Gastrocnemius medialis (tissue), 4 donors: ENCODE results near the gene C11orf91.

ENCODE experiments used
- POLR2A ChIP-seq, 2 donors: fragments of 450-650 bp; IDR thresholded peaks; one replicate each; pipeline ENCODE4 v1.6.1; 2017; ENCODE audit warnings: antibody characterized with exemption in 2 of 2, mild to moderate bottlenecking in 2 of 2, moderate library complexity in 2 of 2
- TF ChIP-seq, protein P1 (sequence below), 5 experiments: fragments of 450-650 bp in 3 of 5; fragments of 200-600 bp in 2 of 5; sonication (generic) in 2 of 5; IDR thresholded peaks in 4 of 5; conservative IDR thresholded peaks in 1 of 5; 1 replicate in 4 of 5; 2 replicates in 1 of 5; pipeline ENCODE4 v1.5.1; 2016 to 2019; ENCODE audit warnings: antibody characterized with exemption in 5 of 5, mild to moderate bottlenecking in 3 of 5, moderate library complexity in 3 of 5

DNA sequence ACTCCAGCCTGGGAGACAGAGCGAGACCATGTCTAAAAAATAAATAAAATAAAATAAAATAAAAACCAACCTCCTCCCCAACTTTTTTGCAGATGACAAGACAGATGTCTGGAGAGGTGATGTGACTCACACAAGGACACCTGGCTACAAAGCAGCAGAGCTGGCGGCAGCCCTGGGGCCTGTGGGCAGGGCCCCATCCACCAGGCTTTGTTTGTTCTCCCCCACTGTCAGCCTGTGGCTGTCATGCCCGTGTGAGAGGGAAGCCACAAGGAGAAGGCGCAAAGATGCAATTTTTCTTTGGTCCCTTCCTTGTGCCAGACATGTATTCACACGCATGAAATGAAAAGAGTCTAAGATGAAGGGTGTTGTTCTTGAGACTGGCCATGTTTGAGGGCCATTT is 19.0 kb upstream of the C11orf91 start:
- TF ChIP-seq, protein P1, sequence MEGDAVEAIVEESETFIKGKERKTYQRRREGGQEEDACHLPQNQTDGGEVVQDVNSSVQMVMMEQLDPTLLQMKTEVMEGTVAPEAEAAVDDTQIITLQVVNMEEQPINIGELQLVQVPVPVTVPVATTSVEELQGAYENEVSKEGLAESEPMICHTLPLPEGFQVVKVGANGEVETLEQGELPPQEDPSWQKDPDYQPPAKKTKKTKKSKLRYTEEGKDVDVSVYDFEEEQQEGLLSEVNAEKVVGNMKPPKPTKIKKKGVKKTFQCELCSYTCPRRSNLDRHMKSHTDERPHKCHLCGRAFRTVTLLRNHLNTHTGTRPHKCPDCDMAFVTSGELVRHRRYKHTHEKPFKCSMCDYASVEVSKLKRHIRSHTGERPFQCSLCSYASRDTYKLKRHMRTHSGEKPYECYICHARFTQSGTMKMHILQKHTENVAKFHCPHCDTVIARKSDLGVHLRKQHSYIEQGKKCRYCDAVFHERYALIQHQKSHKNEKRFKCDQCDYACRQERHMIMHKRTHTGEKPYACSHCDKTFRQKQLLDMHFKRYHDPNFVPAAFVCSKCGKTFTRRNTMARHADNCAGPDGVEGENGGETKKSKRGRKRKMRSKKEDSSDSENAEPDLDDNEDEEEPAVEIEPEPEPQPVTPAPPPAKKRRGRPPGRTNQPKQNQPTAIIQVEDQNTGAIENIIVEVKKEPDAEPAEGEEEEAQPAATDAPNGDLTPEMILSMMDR (IDR thresholded peaks at IDR 0.05 in 4 of 5, conservative IDR thresholded peaks at IDR 0.05 in 1 of 5), result no peak
- no peak for TF ChIP-seq POLR2A (IDR thresholded peaks at IDR 0.05)
